Esophagus muscularis mucosa (tissue), 3 donors: ENCODE results near the gene SLC2A13.

Source experiments
- POLR2A ChIP-seq: fragments of 450-650 bp; IDR thresholded peaks from one replicate; pipeline ENCODE4 v1.6.1; 2017; ENCODE audit warnings: antibody characterized with exemption, moderate library complexity, mild to moderate bottlenecking, low read depth
- POLR2AphosphoS5 ChIP-seq, 2 donors: sonication (generic); formaldehyde crosslinking; IDR thresholded peaks; one replicate each; pipeline ENCODE4 v1.6.1; 2017; ENCODE audit warnings: antibody characterized with exemption in 2 of 2
- TF ChIP-seq, protein P1 (sequence below), 3 experiments: fragments of 200-600 bp in 2 of 3; fragments of 450-650 bp in 1 of 3; sonication (generic) in 2 of 3; IDR thresholded peaks; one replicate each; pipeline ENCODE4 v1.5.1; 2017 to 2019; ENCODE audit warnings: antibody characterized with exemption in 3 of 3, mild to moderate bottlenecking in 2 of 3, moderate library complexity in 1 of 3

DNA sequence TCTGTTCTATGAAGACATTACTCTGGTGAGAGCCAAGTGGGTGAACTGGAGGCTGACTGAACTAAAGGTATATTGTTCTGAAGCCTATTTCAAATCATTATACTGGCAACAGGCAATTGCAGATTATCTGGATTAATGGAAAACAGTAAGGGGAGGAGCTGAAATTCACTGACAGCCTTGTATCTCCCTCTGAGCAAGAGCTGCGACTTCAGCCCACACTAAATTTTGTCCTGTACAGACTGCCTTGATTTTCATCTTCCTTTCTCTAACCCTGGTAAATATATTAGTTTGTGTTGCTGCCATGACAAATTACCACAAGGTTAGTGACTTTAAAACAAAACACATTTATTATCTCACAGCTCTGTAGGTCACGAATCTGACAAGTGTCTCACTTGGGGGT lies 231.1 kb downstream of the SLC2A13 start:
- TF ChIP-seq, protein P1, sequence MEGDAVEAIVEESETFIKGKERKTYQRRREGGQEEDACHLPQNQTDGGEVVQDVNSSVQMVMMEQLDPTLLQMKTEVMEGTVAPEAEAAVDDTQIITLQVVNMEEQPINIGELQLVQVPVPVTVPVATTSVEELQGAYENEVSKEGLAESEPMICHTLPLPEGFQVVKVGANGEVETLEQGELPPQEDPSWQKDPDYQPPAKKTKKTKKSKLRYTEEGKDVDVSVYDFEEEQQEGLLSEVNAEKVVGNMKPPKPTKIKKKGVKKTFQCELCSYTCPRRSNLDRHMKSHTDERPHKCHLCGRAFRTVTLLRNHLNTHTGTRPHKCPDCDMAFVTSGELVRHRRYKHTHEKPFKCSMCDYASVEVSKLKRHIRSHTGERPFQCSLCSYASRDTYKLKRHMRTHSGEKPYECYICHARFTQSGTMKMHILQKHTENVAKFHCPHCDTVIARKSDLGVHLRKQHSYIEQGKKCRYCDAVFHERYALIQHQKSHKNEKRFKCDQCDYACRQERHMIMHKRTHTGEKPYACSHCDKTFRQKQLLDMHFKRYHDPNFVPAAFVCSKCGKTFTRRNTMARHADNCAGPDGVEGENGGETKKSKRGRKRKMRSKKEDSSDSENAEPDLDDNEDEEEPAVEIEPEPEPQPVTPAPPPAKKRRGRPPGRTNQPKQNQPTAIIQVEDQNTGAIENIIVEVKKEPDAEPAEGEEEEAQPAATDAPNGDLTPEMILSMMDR (IDR thresholded peaks at IDR 0.05) = no peak
- TF ChIP-seq POLR2A = no peak
- no peak for TF ChIP-seq POLR2AphosphoS5 (IDR thresholded peaks at IDR 0.05)
